HG02678 (cell line): ENCODE measurements around the gene TLR6.

Experiments used
- ATAC-seq: cut with Tn5 transposase; IDR thresholded peaks from one replicate; pipeline ENCODE4 v1.9.1; 2021; ENCODE audit warnings: mild to moderate bottlenecking, moderate library complexity; ENCODE audit not compliant: unreplicated experiment

Gene TLR6

DNA sequence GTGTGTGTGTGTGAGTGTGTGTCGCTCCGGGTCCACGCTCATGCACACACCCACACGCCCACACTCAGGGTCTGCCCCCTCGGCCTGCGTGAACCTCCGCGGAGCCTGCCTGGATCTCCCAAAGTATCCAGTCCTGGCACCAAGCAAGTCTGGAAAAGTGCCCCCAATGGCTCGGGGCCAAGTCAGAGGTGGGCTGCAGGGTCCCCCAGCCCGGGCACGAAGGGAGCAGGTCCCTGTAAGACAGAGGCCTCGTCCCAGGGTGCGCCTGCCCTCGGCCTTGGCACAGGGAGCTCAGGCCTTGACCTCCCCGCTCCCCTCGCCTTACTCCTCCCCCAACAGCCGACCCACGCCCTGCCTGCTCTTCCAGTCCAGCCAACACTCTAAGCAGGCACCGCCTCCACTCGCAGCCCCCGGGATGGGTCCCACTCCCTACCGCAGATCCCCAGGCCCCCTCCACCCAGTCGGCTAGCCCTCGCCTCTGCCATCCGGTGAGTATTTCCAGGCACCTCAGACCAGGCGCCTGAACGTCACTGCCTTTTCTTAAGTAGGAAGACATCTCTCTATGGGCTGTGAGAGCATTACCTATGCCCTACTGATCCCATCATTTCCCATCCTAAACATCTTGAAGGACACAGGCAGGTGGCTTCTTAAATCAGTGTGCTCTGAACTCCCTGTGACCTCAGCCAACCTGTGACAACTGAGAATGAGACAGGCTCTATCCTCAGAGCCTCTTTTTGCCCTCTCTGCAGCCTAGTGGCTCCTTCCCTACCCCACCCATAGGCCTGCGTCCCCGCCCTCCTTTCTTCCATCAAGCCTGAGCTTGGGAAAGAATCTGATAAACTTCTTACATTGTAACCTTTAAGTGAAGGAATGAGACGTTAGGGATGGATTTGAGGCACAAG, 11.7 kb upstream of the TLR6 start:
- ATAC-seq: peak; percentile 6

GRCh38 chr4:38867478-38868058, 11.0 kb upstream of the TLR6 start, which contains the start of gene FAM114A1:
TSS of gene FAM114A1 (plus strand) at chr4:38867806. CDS start at chr4:38878079, 10,273 bp downstream.
- peak; percentile 97 for ATAC-seq

DNA sequence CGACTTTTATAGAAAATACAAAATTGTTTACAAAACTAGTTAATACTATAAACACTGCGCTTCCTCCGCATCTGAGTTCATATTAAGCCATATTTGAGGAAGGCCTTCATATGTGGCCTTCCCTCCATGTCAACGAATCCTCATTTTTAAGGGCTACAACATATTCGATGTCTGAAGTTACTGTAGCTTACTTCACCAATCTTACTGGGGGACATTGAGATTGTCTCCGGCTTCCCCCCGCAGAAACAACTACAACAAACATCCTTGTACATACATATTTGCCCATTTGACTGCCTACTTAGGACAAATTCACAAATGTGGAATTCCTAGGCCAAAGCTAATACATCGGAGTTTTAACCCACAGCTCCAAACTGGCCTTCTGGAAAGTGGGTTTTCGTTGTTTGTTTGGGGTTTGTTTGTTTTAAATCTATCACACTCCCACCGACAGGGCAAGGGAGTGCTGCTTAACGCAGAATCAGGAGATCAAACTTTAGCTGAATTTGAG, 10.4 kb upstream of the TLR6 start:
- ATAC-seq: no peak

DNA sequence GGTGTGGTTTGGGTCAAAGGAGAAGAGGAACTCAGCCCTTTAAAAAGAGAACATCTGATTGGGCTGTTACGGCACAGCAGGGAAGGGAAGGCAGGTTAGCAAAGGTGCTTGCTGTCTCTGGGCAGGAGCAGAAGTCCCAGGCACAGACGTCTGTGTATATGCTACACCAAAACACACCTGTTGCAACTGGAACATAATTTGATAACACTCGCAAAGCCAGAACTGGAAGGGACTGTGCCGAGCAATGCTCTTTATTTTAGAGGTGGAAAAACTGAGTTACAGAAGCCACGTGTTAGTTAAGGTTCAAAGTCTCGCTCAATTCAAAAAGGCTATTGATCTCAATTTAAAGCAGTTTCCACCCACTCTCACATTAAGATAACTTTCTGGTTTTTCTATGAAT, 8.8 kb upstream of the TLR6 start:
- no peak for ATAC-seq

DNA sequence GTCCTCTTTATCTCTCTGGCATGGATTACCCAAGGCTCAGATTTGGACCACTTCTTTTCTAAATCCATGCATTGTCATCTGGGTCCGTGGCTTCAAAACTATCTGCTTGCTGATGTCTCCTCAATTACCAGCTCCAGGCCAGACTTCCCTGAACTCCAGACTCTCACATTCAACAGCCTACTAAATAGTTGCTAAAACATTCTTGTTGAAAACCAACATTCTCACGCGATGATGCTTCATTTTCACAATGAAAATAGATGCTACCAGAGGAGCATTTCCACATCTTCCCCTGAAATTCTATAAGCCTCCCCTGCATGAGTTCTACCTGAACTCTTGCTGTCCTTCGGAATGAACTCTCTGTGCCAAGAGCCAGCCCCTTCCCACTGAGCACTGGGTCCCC, 5.2 kb upstream of the TLR6 start:
- ATAC-seq: no peak

GRCh38 chr4:38860788-38861424, 4.3 kb upstream of the TLR6 start:
- ATAC-seq: peak; percentile 55

GRCh38 chr4:38859501-38859900, 2.9 kb upstream of the TLR6 start:
- ATAC-seq: no peak

DNA sequence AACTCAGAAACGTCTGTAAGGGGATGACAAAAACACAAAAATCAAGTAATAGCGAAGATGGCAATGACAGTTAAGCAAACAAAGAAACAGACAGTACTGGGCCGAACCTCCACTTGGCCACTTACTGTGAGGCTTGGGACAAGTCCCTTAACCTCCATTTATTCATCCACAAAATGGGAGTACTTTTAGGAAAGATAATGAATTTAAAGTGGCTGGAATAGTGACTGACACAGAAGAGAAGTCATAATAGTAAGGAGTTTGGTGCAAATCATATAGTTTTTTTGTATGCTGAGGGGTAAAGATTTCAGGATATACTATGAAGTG, 1.4 kb upstream of the TLR6 start:
- ATAC-seq: no peak

- ATAC-seq: peak; percentile 49
These were observed 908 bp upstream of the TLR6 start for GRCh38 chr4:38857354-38858096.

GRCh38 chr4:38856046-38856445, 571 bp downstream of the TLR6 start:
- no peak for ATAC-seq

DNA sequence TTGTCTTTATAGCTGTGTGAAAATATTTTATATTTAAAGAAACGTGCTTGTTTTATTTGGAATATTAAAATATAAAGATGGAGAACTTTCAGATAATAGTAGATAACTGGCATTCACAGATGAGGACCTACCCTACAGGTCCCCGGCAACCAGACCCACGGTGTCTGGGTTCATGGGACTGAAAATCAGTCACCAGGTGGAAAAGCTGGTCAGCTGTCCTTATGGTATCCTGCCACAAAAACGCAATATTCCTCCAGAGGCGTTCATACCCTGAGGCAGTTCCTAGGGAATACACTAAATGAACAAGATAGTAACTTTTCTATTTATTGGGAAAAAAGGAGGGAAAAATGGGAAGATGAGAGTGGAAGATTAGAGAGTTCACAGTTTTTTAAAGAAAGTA, 1.2 kb downstream of the TLR6 start:
- ATAC-seq: no peak

DNA sequence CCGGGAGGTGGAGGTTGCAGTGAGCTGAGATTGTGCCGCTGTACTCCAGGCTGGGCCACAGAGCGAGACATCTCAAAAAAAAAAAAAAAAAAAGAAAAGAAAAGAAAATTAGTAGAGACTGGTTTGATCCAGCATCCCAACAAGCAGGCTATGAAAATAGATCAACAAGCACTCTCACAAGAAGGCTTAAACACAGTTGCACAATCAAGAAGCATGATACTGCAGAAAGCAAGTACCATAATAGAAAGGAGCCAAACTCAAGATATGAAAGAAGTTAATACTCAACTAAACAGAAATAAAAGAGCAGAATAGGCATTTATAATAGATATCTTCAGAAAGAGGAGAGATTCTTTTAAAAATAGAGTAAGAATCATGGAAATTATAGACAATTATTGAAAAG, 10.6 kb downstream of the TLR6 start:
- no peak for ATAC-seq

GRCh38 chr4:38842994-38843393, 13.6 kb downstream of the TLR6 start:
- ATAC-seq: no peak

- ATAC-seq: no peak
These were observed 18.8 kb downstream of the TLR6 start for GRCh38 chr4:38837849-38838248.

DNA sequence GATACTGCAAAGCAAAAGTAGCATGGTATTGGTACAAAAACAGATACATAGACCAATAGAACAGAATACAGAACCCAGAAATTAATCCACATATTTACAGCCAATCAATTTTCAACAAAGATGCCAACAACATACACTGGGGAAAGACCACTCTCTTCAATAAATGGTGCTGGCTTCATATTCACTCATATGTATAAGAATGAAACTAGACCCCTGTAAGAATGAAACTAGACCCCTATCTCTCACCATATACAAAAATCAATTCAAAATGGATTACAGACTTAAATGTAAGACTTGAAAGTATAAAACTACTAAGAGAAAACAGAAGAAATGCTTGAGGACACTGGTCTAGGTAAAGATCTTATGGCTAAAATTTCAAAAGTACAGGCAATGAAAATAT, 19.3 kb downstream of the TLR6 start:
- ATAC-seq: no peak

DNA sequence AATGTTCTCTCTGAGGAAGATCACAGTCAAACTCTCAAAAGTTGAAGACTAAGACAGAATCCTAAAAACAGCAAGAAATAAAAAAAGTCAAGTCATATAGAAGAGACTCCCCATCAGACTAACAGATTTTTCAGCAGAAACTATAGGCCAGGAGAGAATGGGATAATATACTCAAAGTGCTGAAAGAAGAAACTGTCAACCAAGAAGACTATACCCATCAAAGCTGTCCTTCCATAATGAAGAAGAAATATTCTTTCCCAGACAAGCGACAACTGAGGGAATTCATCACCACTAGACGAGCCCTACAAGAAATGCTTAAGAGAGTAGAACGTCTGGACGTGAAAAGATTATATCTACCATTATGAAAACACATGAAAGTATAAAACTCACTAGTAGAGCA, 22.0 kb downstream of the TLR6 start:
- no peak for ATAC-seq

GRCh38 chr4:38832624-38833528, 23.7 kb downstream of the TLR6 start:
- no peak for ATAC-seq

DNA sequence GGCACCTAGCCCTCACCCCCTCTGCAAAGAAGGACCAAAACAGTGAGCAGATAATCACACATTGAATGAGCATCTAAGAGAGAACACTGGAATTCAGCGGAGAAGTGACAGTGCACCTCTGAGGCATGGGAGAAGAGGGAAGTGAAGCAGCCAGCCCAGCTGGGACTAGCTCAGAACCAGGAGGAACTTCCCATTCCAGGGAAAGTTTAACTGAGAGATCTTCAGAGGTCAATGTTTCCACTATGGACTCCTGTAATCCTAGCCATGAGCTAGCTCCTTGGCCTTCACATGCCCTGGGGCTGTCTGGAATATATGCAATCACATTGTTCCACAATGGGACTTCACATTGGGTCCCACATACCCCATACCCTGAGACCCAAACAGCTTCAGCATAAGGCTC, 24.4 kb downstream of the TLR6 start:
- no peak for ATAC-seq

DNA sequence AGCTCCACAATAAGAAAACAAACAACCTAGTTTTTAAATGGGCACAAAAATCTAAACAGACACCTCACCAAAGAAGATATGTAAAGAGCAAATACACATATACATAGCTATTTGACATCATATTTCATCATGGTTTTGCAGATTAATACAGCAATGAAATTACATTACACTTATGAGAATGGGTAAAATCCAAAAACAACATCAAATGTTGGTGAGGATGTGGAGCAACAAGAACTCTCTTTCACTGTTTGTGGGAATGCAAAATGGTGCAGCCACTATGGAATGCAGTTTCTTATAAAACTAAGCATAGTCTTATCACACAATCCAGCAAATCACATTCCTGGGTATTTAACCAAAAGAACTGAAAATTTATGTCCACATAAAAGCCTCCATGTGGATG, 25.0 kb downstream of the TLR6 start:
- ATAC-seq: no peak

DNA sequence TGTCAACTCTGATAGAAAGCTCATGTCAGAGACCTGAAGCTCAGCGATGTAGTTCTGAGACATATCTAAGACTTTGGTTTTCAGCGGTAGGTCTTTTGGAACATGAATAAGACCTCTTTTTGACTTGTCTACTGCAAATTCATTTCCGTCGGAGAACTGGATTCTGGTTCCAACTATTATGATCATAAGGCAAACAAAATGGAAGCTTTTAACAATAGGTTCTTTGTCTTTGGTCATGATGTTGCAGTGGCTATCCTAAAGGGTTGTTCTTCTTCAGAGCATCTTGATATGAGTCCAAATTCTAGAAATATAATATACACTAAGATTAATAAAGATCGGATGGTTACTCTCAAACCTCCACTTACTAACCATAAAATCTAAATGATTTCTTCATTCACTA, 27.4 kb downstream of the TLR6 start:
- no peak for ATAC-seq
